ENCODE results near the gene ATAD5.
"Not testable (repeated sequence)": the region's sequence is repeated elsewhere in the genome, so short reads cannot be mapped to it uniquely, and the experiment has no call there.

ATAD5 gene

GRCh38 chr17:30816165-30816564, 15.6 kb upstream of the ATAD5 start:
- Mint-ChIP-seq H3K9me3 (no peaks in the 10 kb centered on the region), H3K4me3 (no peak overlapping the region), H3K27ac (peak overlapping the region; percentile 41), H3K36me3 (peaks cover 5% of the 10 kb centered on the region), H3K27me3 (no peaks in the 10 kb centered on the region), H3K4me1 (peaks cover 68% of the 10 kb centered on the region)

GRCh38 chr17:30819971-30820705, 11.6 kb upstream of the ATAD5 start:
- H3K27ac Mint-ChIP-seq, result peak overlapping the region; percentile 96
- peaks cover 61% of the 10 kb centered on the region for H3K4me1 Mint-ChIP-seq
- peak overlapping the region; percentile 96 for H3K4me3 Mint-ChIP-seq
- H3K36me3 Mint-ChIP-seq, result peaks cover 5% of the 10 kb centered on the region
- no peaks in the 10 kb centered on the region for H3K9me3 Mint-ChIP-seq
- H3K27me3 Mint-ChIP-seq, result no peaks in the 10 kb centered on the region

GRCh38 chr17:30821871-30822723, 9.7 kb upstream of the ATAD5 start:
- H3K4me1 Mint-ChIP-seq, result peaks cover 57% of the 10 kb centered on the region
- peak overlapping the region; percentile 96 for H3K4me3 Mint-ChIP-seq
- H3K27me3 Mint-ChIP-seq, result no peaks in the 10 kb centered on the region
- H3K27ac Mint-ChIP-seq, result peak overlapping the region; percentile 96
- peaks cover 2% of the 10 kb centered on the region for H3K36me3 Mint-ChIP-seq
- no peaks in the 10 kb centered on the region for H3K9me3 Mint-ChIP-seq

GRCh38 chr17:30822919-30823318, 8.8 kb upstream of the ATAD5 start:
- not testable (repeated sequence) for H3K9me3 Mint-ChIP-seq, H3K27me3 Mint-ChIP-seq, H3K36me3 Mint-ChIP-seq
- Mint-ChIP-seq H3K27ac (peak overlapping the region; percentile 80), H3K4me1 (peaks cover 57% of the 10 kb centered on the region), H3K4me3 (peak overlapping the region; percentile 96)

- Mint-ChIP-seq H3K27ac (peak overlapping the region; percentile 96), H3K9me3 (no peaks in the 10 kb centered on the region), H3K36me3 (peaks cover 2% of the 10 kb centered on the region), H3K27me3 (no peaks in the 10 kb centered on the region), H3K4me3 (peak overlapping the region; percentile 96), H3K4me1 (peaks cover 52% of the 10 kb centered on the region)
Measured at GRCh38 chr17:30823421-30823820, 8.3 kb upstream of the ATAD5 start.

- H3K4me1 Mint-ChIP-seq, result peaks cover 47% of the 10 kb centered on the region
- H3K4me3 Mint-ChIP-seq, result peak overlapping the region; percentile 96
- H3K9me3 Mint-ChIP-seq, result no peaks in the 10 kb centered on the region
- no peaks in the 10 kb centered on the region for H3K36me3 Mint-ChIP-seq
- peak overlapping the region; percentile 96 for H3K27ac Mint-ChIP-seq
- H3K27me3 Mint-ChIP-seq, result no peaks in the 10 kb centered on the region
Measured at GRCh38 chr17:30824002-30824355, 7.8 kb upstream of the ATAD5 start.

- Mint-ChIP-seq H3K4me1 (peaks cover 41% of the 10 kb centered on the region), H3K36me3 (no peaks in the 10 kb centered on the region), H3K27ac (peak within 1 kb of the TSS; percentile 96), H3K27me3 (no peaks in the 10 kb centered on the region), H3K9me3 (no peaks in the 10 kb centered on the region), H3K4me3 (peak within 1 kb of the TSS; percentile 96)
Measured at GRCh38 chr17:30824356-30825145, 7.2 kb upstream of the ATAD5 start, which contains the start of gene CRLF3. CRLF3 (minus strand) TSS chr17:30824692; CDS start chr17:30824651, 41 bp downstream.

- Mint-ChIP-seq H3K27me3 (no peaks in the 10 kb centered on the region), H3K4me3 (no peak overlapping the region), H3K27ac (peak overlapping the region; percentile 68), H3K36me3 (no peaks in the 10 kb centered on the region), H3K4me1 (peaks cover 31% of the 10 kb centered on the region), H3K9me3 (no peaks in the 10 kb centered on the region)
Measured at GRCh38 chr17:30827082-30827481, 4.7 kb upstream of the ATAD5 start.

- no peaks in the 10 kb centered on the region for H3K27me3 Mint-ChIP-seq
- H3K36me3 Mint-ChIP-seq, result no peaks in the 10 kb centered on the region
- no peak overlapping the region for H3K27ac Mint-ChIP-seq
- H3K4me1 Mint-ChIP-seq, result peaks cover 37% of the 10 kb centered on the region
- H3K9me3 Mint-ChIP-seq, result no peaks in the 10 kb centered on the region
- H3K4me3 Mint-ChIP-seq, result peak overlapping the region; percentile 54
Measured at GRCh38 chr17:30829022-30829421, 2.7 kb upstream of the ATAD5 start.

GRCh38 chr17:30831257-30831656, 509 bp upstream of the ATAD5 start:
- no peaks in the 10 kb centered on the region for H3K27me3 Mint-ChIP-seq
- no peaks in the 10 kb centered on the region for H3K36me3 Mint-ChIP-seq
- no peaks in the 10 kb centered on the region for H3K9me3 Mint-ChIP-seq
- H3K4me1 Mint-ChIP-seq, result peaks cover 32% of the 10 kb centered on the region
- H3K27ac Mint-ChIP-seq, result peak overlapping the region; percentile 91
- peak overlapping the region; percentile 98 for H3K4me3 Mint-ChIP-seq

- peak overlapping the region; percentile 98 for H3K4me3 Mint-ChIP-seq
- H3K9me3 Mint-ChIP-seq, result no peaks in the 10 kb centered on the region
- H3K27ac Mint-ChIP-seq, result peak overlapping the region; percentile 91
- H3K36me3 Mint-ChIP-seq, result peaks cover 1% of the 10 kb centered on the region
- H3K27me3 Mint-ChIP-seq, result no peaks in the 10 kb centered on the region
- peaks cover 28% of the 10 kb centered on the region for H3K4me1 Mint-ChIP-seq
Measured at GRCh38 chr17:30832438-30833124, 815 bp downstream of the ATAD5 start.

GRCh38 chr17:30838202-30838807, 6.5 kb downstream of the ATAD5 start:
- H3K4me1 Mint-ChIP-seq, result peaks cover under 1% of the 10 kb centered on the region
- H3K4me3 Mint-ChIP-seq, result no peak overlapping the region
- no peak overlapping the region for H3K27ac Mint-ChIP-seq
- H3K36me3 Mint-ChIP-seq, result peaks cover 6% of the 10 kb centered on the region
- no peaks in the 10 kb centered on the region for H3K9me3 Mint-ChIP-seq
- no peaks in the 10 kb centered on the region for H3K27me3 Mint-ChIP-seq

- H3K27me3 Mint-ChIP-seq, result no peaks in the 10 kb centered on the region
- peaks cover 6% of the 10 kb centered on the region for H3K36me3 Mint-ChIP-seq
- no peaks in the 10 kb centered on the region for H3K4me1 Mint-ChIP-seq
- H3K4me3 Mint-ChIP-seq, result no peak overlapping the region
- no peaks in the 10 kb centered on the region for H3K9me3 Mint-ChIP-seq
- no peak overlapping the region for H3K27ac Mint-ChIP-seq
Measured at GRCh38 chr17:30840771-30841170, 9.0 kb downstream of the ATAD5 start.

- Mint-ChIP-seq H3K4me1 (no peaks in the 10 kb centered on the region), H3K27ac (no peak overlapping the region), H3K9me3 (no peaks in the 10 kb centered on the region), H3K4me3 (no peak overlapping the region), H3K27me3 (no peaks in the 10 kb centered on the region), H3K36me3 (peaks cover 2% of the 10 kb centered on the region)
Measured at GRCh38 chr17:30848021-30848420, 16.3 kb downstream of the ATAD5 start.

GRCh38 chr17:30854146-30854545, 22.4 kb downstream of the ATAD5 start:
- H3K27me3 Mint-ChIP-seq, result no peaks in the 10 kb centered on the region
- no peak overlapping the region for H3K27ac Mint-ChIP-seq
- peaks cover 10% of the 10 kb centered on the region for H3K36me3 Mint-ChIP-seq
- no peak overlapping the region for H3K4me3 Mint-ChIP-seq
- H3K4me1 Mint-ChIP-seq, result no peaks in the 10 kb centered on the region
- no peaks in the 10 kb centered on the region for H3K9me3 Mint-ChIP-seq
